HL-60 (cell line): ENCODE data around the gene PERM1.

Experiments used
- POLR2AphosphoS5 ChIP-seq: IDR thresholded peaks from 2 replicates; pipeline ENCODE4 v1.6.1; 2012; ENCODE audit warnings: low read depth
- TF ChIP-seq, protein P1 (sequence below): IDR thresholded peaks from one replicate; pipeline ENCODE4 v1.5.1; 2011; ENCODE audit warnings: low read length, control low read depth, inconsistent platforms; ENCODE audit not compliant: insufficient read depth
- TF ChIP-seq, protein P2 (sequence below): IDR thresholded peaks from 2 replicates; pipeline ENCODE4 v1.6.1; 2012; ENCODE audit warnings: low read depth; ENCODE audit not compliant: insufficient replicate concordance

DNA sequence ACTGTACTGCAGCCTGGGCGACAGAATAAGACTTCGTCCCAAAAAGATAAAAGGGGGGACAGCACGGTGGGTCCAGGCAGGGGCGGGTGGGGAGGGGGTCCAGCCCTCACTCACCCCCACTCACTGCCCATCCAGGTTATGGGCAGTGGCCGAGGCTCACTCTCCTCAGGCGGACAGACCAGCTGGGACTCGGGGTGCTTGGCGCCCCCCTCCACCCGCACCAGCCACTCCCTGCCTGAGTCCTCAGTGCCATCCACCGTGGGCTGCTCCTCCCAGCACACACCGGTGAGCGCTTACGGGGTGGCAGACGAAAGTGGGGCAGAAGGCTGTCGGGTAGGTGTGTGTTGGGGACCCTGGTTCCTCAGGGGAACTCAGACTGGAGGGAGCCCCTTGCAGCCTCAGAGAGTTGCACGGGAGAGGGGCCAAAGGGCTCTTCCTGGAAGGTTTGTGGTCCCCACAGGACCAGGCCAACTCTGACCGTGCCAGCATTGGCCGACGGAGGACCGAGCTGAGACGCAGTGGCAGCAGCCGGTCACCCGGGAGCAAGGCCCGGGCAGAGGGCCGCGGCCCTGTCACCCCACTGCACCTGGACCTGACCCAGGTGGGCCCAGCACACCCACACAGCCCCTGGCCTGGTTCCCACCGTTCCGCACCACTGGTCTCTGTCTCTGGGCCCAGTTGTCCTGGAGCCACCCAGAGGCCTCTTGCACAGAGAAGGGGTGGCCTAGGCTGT lies 9.0 kb downstream of the PERM1 start:
- TF ChIP-seq, protein P1, sequence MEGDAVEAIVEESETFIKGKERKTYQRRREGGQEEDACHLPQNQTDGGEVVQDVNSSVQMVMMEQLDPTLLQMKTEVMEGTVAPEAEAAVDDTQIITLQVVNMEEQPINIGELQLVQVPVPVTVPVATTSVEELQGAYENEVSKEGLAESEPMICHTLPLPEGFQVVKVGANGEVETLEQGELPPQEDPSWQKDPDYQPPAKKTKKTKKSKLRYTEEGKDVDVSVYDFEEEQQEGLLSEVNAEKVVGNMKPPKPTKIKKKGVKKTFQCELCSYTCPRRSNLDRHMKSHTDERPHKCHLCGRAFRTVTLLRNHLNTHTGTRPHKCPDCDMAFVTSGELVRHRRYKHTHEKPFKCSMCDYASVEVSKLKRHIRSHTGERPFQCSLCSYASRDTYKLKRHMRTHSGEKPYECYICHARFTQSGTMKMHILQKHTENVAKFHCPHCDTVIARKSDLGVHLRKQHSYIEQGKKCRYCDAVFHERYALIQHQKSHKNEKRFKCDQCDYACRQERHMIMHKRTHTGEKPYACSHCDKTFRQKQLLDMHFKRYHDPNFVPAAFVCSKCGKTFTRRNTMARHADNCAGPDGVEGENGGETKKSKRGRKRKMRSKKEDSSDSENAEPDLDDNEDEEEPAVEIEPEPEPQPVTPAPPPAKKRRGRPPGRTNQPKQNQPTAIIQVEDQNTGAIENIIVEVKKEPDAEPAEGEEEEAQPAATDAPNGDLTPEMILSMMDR: no peak
- TF ChIP-seq POLR2AphosphoS5: no peak
- TF ChIP-seq, protein P2, sequence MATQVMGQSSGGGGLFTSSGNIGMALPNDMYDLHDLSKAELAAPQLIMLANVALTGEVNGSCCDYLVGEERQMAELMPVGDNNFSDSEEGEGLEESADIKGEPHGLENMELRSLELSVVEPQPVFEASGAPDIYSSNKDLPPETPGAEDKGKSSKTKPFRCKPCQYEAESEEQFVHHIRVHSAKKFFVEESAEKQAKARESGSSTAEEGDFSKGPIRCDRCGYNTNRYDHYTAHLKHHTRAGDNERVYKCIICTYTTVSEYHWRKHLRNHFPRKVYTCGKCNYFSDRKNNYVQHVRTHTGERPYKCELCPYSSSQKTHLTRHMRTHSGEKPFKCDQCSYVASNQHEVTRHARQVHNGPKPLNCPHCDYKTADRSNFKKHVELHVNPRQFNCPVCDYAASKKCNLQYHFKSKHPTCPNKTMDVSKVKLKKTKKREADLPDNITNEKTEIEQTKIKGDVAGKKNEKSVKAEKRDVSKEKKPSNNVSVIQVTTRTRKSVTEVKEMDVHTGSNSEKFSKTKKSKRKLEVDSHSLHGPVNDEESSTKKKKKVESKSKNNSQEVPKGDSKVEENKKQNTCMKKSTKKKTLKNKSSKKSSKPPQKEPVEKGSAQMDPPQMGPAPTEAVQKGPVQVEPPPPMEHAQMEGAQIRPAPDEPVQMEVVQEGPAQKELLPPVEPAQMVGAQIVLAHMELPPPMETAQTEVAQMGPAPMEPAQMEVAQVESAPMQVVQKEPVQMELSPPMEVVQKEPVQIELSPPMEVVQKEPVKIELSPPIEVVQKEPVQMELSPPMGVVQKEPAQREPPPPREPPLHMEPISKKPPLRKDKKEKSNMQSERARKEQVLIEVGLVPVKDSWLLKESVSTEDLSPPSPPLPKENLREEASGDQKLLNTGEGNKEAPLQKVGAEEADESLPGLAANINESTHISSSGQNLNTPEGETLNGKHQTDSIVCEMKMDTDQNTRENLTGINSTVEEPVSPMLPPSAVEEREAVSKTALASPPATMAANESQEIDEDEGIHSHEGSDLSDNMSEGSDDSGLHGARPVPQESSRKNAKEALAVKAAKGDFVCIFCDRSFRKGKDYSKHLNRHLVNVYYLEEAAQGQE: no peak
